ENCODE results near the gene MPHOSPH8. TPM values are rescaled to one million over a fixed set of nuclear protein-coding genes. Genes with fewer than 3 reads are reported as not detected.
"Not testable (repeated sequence)": the region's sequence is repeated elsewhere in the genome, so short reads cannot be mapped to it uniquely, and the experiment has no call there.

MPHOSPH8 gene
- total and polyA plus RNA-seq, 7 donors = 9.0 to 20.6 (median 12.1) TPM

DNA sequence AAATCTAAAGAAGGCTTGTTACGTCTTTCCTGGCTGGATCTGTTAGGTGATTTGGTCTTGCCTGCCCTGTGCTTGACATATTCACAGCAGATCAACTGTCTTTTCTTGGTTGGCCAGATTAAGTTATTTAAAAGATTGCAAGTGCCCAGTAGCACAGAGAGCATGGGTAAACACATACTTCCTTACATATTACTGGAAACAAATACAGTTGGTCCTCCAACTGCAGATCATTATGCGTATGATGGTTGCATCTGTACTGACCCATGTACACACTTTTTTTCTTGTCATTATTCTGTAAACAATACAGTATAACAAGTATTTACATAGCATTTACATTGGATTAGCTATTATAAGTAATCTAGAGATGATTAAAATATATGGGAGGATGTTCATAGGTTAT lies 9.2 kb upstream of the MPHOSPH8 start:
- Histone ChIP-seq H3K36me3 (ENCODE audit: insufficient read depth in 1 of 2, low read depth in 1 of 2) (no peaks in the 10 kb centered on the region), H3K9me3 (no peaks in the 10 kb centered on the region), H3K4me1 (no peaks in the 10 kb centered on the region), H3K27me3 (ENCODE audit: insufficient read depth in 3 of 3, low read length in 2 of 3) (no peaks in the 10 kb centered on the region), H3K4me3 (no peak overlapping the region), H3K27ac (no peak overlapping the region)
- 94 to 97% (median 94%) methylated on average over 2 of the region's 2 CpGs for WGBS, 3 donors
- DNase-seq (no peak), ATAC-seq (no peak)
- intact Hi-C loops (cut with DNase I) = no loop called here
- TF ChIP-seq CTCF (IDR thresholded peaks at IDR 0.05) = no peak

DNA sequence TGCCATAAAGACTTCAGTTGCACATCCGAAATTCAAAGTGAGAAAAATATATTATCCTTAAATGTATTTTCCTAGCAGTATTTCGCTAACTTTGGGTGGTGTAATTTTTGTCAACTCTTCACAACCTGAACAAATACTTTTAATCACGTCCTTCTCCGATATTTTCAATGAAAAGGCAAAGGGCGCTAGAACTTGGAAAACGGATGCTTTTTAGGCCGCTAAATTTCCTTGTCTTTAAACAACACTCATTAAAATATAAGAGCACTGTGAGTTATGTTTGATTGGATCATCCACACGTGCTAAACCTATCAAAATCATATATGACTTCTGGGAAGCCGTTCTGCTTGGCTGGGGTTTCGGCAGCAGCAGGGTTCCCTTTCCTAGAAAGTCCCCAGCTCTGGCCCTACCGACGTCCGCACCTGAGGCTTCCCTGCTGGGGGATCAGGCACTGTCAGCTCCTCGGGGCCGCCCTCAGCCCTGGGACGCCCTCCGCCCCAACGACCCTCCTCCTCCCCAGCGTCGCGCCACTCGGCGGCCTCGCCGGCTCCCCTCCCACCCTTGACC lies 462 bp upstream of the MPHOSPH8 start:
- Histone ChIP-seq H3K27me3 (ENCODE audit: insufficient read depth in 3 of 3, low read length in 2 of 3) (no peaks in the 10 kb centered on the region), H3K4me1 (peaks cover 15% of the 10 kb centered on the region), H3K36me3 (ENCODE audit: insufficient read depth in 1 of 2, low read depth in 1 of 2) (no peaks in the 10 kb centered on the region), H3K4me3 (peak overlapping the region; percentile 89), H3K9me3 (no peaks in the 10 kb centered on the region), H3K27ac (peak overlapping the region; percentile 87)
- intact Hi-C loops (cut with DNase I) = loop anchor here in 1 of 2 donors (10.0 kb wide), 1 partner anchor 152 kb away; the partner anchor contains the start of gene PSPC1
- TF ChIP-seq CTCF (IDR thresholded peaks at IDR 0.05) = no peak
- WGBS, 3 donors = 10 to 12% (median 12%) methylated on average over 24 to 25 of the region's 25 CpGs
- ATAC-seq (peak in 1 of 4 donors; percentile 66), DNase-seq (no peak)

DNA sequence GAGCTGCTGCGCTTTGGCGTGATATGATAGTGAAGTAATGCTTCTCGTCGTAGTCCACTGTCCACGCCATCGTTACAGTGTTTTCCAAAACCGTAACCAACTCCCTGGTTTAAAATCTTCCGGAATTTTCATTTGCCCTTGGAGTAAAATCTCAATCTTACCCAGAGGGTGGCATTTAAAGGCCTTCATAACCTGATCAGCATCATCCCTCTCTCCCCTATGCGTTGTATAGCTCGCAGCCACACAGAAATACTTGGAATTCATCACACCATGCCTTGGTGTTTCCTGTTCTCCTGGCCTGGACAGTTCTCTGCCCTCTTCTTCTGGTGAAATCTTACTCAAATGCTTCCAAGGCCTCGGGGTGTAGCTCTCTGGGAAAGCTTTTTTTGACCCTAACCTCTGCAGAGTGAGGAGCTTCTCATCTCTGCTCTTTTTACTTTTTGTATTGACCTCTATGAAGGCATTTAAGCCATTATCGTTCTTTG lies 839 bp downstream of the MPHOSPH8 start:
- Histone ChIP-seq H3K4me3 (peak overlapping the region; percentile 89), H3K9me3 (no peaks in the 10 kb centered on the region), H3K4me1 (peaks cover 15% of the 10 kb centered on the region), H3K27me3 (ENCODE audit: insufficient read depth in 3 of 3, low read length in 2 of 3) (no peaks in the 10 kb centered on the region), H3K27ac (peak overlapping the region; percentile 87), H3K36me3 (ENCODE audit: insufficient read depth in 1 of 2, low read depth in 1 of 2) (no peaks in the 10 kb centered on the region)
- WGBS, 3 donors = 0 to 1% (median 0%) methylated on average over 12 of the region's 12 CpGs
- no peak for TF ChIP-seq CTCF (IDR thresholded peaks at IDR 0.05)
- intact Hi-C loops (cut with DNase I) = loop anchor here in 1 of 2 donors (10.0 kb wide), 1 partner anchor 151 kb away; the partner anchor contains the start of gene PSPC1
- DNase-seq (no peak), ATAC-seq (peak in 3 of 4 donors; percentile 12 to 36 (median 18))

DNA sequence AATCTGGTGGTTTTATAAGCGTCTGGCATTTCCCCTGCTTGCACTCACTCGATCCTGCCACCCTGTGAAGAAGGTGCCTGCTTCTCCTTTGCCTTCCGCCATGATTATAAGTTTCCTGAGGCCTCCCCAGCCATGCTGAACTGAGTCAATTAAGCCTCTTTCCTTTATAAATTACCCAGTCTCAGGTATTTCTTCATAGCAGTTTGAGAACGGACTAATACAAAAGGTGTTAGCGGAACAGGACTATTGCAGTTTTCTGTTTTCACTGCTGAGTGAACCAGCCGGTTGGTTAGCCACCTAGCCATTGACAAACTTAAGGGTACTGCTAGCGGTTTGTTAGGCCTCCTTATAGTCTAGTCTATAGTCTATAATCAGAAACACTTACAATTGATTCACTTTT lies 2.5 kb downstream of the MPHOSPH8 start:
- not testable (repeated sequence) for H3K36me3 ChIP-seq (ENCODE audit: insufficient read depth in 1 of 2, low read depth in 1 of 2); DNase-seq; ATAC-seq; H3K9me3 ChIP-seq; H3K4me3 ChIP-seq; H3K27me3 ChIP-seq (ENCODE audit: insufficient read depth in 3 of 3, low read length in 2 of 3); H3K27ac ChIP-seq
- peaks cover 15% of the 10 kb centered on the region for H3K4me1 ChIP-seq
- intact Hi-C loops (cut with DNase I) = loop anchor here in 1 of 2 donors (10.0 kb wide), 1 partner anchor 149 kb away; the partner anchor contains the start of gene PSPC1
- WGBS, 3 donors = 90 to 92% (median 91%) methylated on average over 7 of the region's 7 CpGs

- intact Hi-C loops (cut with DNase I) = no loop called here
Measured at GRCh38 chr13:19643652-19644051, 10.2 kb downstream of the MPHOSPH8 start.

More at GRCh38 chr13:19643652-19644051, 10.2 kb downstream of the MPHOSPH8 start:
- H3K36me3 ChIP-seq (ENCODE audit: insufficient read depth in 1 of 2, low read depth in 1 of 2) = peaks cover 0 to 53% of the 10 kb centered on the region in 2 donors
- no peak overlapping the region for H3K27ac ChIP-seq
- H3K4me3 ChIP-seq = no peak overlapping the region
- H3K27me3 ChIP-seq (ENCODE audit: insufficient read depth in 3 of 3, low read length in 2 of 3) = no peaks in the 10 kb centered on the region
- H3K4me1 ChIP-seq = no peaks in the 10 kb centered on the region
- TF ChIP-seq CTCF (IDR thresholded peaks at IDR 0.05) = no peak
- DNase-seq = no peak
- WGBS, 3 donors = 69 to 87% (median 83%) methylated on average over 3 of the region's 3 CpGs
- no peaks in the 10 kb centered on the region for H3K9me3 ChIP-seq
- ATAC-seq = no peak

Data from psoas muscle (tissue), 8 donors.